Chondrocyte (in vitro differentiated cells): ENCODE results near the gene PPP1R3C. TPM values are rescaled to one million over a fixed set of nuclear protein-coding genes. Genes with fewer than 3 reads are reported as not detected.
A peak's percentile ranks its signal among the peaks of the same experiment; 100 is the strongest.

ENCODE experiments used
- DNase-seq: peaks from one replicate; pipeline ENCODE4 v3.0.0; 2021; ENCODE audit warnings: mixed read lengths, low spot score
- H3K27ac Mint-ChIP-seq: one replicate; pipeline ENCODE4 v1.8.0; 2021; ENCODE audit warnings: mild to moderate bottlenecking, moderate library complexity, mixed read lengths; ENCODE audit not compliant: unreplicated experiment
- H3K27me3 Mint-ChIP-seq: 2 replicates; pipeline ENCODE4 v1.8.0; 2021; ENCODE audit warnings: low read depth, mixed read lengths
- H3K36me3 Mint-ChIP-seq: 2 replicates; pipeline ENCODE4 v1.8.0; 2021; ENCODE audit warnings: low read depth, mixed read lengths
- H3K4me1 Mint-ChIP-seq: 2 replicates; pipeline ENCODE4 v1.8.0; 2021; ENCODE audit warnings: low read depth, mild to moderate bottlenecking, mixed read lengths
- H3K4me3 Mint-ChIP-seq: one replicate; pipeline ENCODE4 v1.8.0; 2021; ENCODE audit warnings: mild to moderate bottlenecking, moderate library complexity, mixed read lengths; ENCODE audit not compliant: unreplicated experiment
- H3K9me3 Mint-ChIP-seq: 2 replicates; pipeline ENCODE4 v1.8.0; 2021; ENCODE audit warnings: low read depth, mixed read lengths
- CTCF ChIP-seq: fragments of 200-600 bp; sonication (generic); IDR thresholded peaks from 2 replicates; pipeline ENCODE4 v1.5.0; 2021; ENCODE audit warnings: antibody characterized with exemption, mild to moderate bottlenecking, moderate library complexity
- total RNA-seq: library from RNA; stranded (reverse); gene quantifications from 3 replicates; pipeline ENCODE4 v1.2.1, GENCODE V29; 2021

The PPP1R3C gene
- total RNA-seq, 1 donor from 2014 or later: 39.0 TPM

- no peaks in the 10 kb centered on the region for H3K27me3 Mint-ChIP-seq
- H3K4me3 Mint-ChIP-seq: no peak overlapping the region
- peak overlapping the region; percentile 42 for H3K27ac Mint-ChIP-seq
- no peak for DNase-seq
- H3K36me3 Mint-ChIP-seq: peaks cover 4% of the 10 kb centered on the region
- H3K9me3 Mint-ChIP-seq: no peaks in the 10 kb centered on the region
- TF ChIP-seq CTCF: peak; percentile 86
- peaks cover 64% of the 10 kb centered on the region for H3K4me1 Mint-ChIP-seq
These were observed 2.8 kb upstream of the PPP1R3C start for GRCh38 chr10:91635401-91636400.

GRCh38 chr10:91634898-91635297 lies 2.0 kb upstream of the PPP1R3C start:
- H3K27me3 Mint-ChIP-seq: no peaks in the 10 kb centered on the region
- H3K4me1 Mint-ChIP-seq: peaks cover 64% of the 10 kb centered on the region
- H3K4me3 Mint-ChIP-seq: no peak overlapping the region
- peaks cover 12% of the 10 kb centered on the region for H3K36me3 Mint-ChIP-seq
- H3K9me3 Mint-ChIP-seq: no peaks in the 10 kb centered on the region
- no peak for DNase-seq
- TF ChIP-seq CTCF: no peak
- no peak overlapping the region for H3K27ac Mint-ChIP-seq

GRCh38 chr10:91634246-91634645 lies 1.4 kb upstream of the PPP1R3C start:
- Mint-ChIP-seq H3K4me3 (no peak overlapping the region), H3K27ac (no peak overlapping the region), H3K36me3 (peaks cover 18% of the 10 kb centered on the region), H3K9me3 (no peaks in the 10 kb centered on the region), H3K27me3 (no peaks in the 10 kb centered on the region), H3K4me1 (peaks cover 67% of the 10 kb centered on the region)
- no peak for TF ChIP-seq CTCF
- no peak for DNase-seq

GRCh38 chr10:91630625-91631024 lies 2.2 kb downstream of the PPP1R3C start:
- no peaks in the 10 kb centered on the region for H3K27me3 Mint-ChIP-seq
- H3K27ac Mint-ChIP-seq: no peak overlapping the region
- peak overlapping the region; percentile 72 for H3K4me3 Mint-ChIP-seq
- H3K9me3 Mint-ChIP-seq: no peaks in the 10 kb centered on the region
- peaks cover 76% of the 10 kb centered on the region for H3K4me1 Mint-ChIP-seq
- DNase-seq: no peak
- peaks cover 26% of the 10 kb centered on the region for H3K36me3 Mint-ChIP-seq
- no peak for TF ChIP-seq CTCF

GRCh38 chr10:91629715-91630549 lies 2.9 kb downstream of the PPP1R3C start:
- H3K27me3 Mint-ChIP-seq: no peaks in the 10 kb centered on the region
- no peak for TF ChIP-seq CTCF
- peak overlapping the region; percentile 72 for H3K4me3 Mint-ChIP-seq
- peaks cover 69% of the 10 kb centered on the region for H3K4me1 Mint-ChIP-seq
- DNase-seq: no peak
- H3K9me3 Mint-ChIP-seq: peaks cover 3% of the 10 kb centered on the region
- peak overlapping the region; percentile 38 for H3K27ac Mint-ChIP-seq
- peaks cover 29% of the 10 kb centered on the region for H3K36me3 Mint-ChIP-seq
